ENCODE data around the gene EIF1. TPM values are rescaled to one million over a fixed set of nuclear protein-coding genes. Genes with fewer than 3 reads are reported as not detected.

Gene EIF1
- total RNA-seq, 4 donors from 2014 or later: 211 to 299 (median 249) TPM

DNA sequence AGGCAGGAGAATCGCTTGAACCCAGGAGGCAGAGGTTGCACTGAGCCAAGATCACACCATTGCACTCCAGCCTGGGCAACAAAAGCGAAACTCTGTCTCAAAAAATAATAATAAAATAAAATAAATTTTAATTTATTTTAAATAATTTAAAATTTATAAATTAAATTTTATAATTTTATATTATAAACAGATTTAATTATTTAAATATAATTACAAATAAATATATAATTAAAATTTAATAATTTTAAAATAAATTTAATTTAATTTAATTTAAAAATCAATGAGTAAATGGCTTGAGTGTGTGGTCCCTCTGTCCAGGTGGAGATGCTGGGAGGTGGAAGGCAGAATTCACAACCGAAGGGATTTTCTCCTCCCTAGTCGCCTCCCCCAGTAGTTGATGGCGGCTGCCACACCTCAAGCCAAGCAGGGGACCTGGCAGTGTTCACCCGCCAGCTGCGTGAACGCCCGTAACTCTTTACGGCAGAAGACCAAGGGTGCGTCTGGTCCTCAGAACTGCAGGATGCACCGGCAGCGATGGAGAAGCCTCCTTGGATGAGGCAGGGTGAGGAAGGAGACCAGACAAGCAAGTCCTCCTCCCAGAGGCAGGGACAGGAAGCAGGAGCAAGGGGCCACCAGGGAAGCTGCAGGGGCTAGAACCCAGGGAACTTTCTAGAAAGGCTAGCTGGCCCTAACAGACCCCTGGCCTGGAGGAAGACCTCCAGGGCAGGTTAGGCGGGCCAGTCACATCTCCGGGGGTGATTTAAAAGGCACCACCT lies 41.5 kb upstream of the EIF1 start:
- TF ChIP-seq CTCF (IDR thresholded peaks at IDR 0.05) (no peak), POLR2A (IDR thresholded peaks at IDR 0.05) (no peak)
- DNase-seq (ENCODE audit: low spot score in 2 of 2): no peak
- no peak overlapping the region for H3K4me3 ChIP-seq (ENCODE audit: low read depth, poor library complexity, severe bottlenecking)
- WGBS, 2 donors: 47 to 51% methylated on average over 15 of the region's 15 CpGs
- intact Hi-C loops (cut with DNase I; ENCODE audit: low total_unique reads): loop anchor here (10.0 kb wide), 1 partner anchor 92 kb away; no protein-coding TSS in a partner anchor

DNA sequence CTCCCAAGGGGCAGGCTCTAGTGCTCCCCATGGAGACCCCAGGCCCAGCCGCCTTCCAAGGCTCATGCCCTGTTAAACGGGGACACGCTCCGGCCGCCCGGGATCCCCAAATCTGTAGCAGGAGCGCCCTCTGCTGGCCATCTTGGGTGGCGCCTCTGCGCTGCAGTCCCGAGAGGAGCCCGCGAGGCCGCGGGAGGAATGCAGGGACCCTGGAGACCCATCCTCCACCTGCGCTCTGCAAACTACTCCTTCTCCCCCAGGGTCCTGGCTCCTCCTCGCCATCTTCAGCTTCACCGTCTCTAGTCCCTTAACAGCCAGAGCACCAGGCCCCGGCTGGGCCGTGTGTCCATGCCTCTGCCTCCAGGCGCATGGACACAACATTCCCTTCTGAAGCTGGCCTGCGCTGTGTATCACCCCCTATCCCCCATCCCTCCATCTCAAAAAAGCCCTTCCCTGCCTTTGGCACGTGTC lies 40.7 kb upstream of the EIF1 start:
- TF ChIP-seq POLR2A (IDR thresholded peaks at IDR 0.05) (no peak), CTCF (IDR thresholded peaks at IDR 0.05) (peak in 1 of 3 donors; percentile 95)
- intact Hi-C loops (cut with DNase I; ENCODE audit: low total_unique reads): loop anchor here (10.0 kb wide), 1 partner anchor 93 kb away; no protein-coding TSS in a partner anchor
- H3K4me3 ChIP-seq (ENCODE audit: low read depth, poor library complexity, severe bottlenecking): no peak overlapping the region
- DNase-seq (ENCODE audit: low spot score in 2 of 2): peak; percentile 87 to 98
- WGBS, 2 donors: 0 to 10% methylated on average over 10 to 22 of the region's 22 CpGs

- WGBS, 2 donors: 3 to 6% methylated on average over 24 to 25 of the region's 39 CpGs
- intact Hi-C loops (cut with DNase I; ENCODE audit: low total_unique reads): loop anchor here (10.0 kb wide), 1 partner anchor 94 kb away; no protein-coding TSS in a partner anchor
- DNase-seq (ENCODE audit: low spot score in 2 of 2): peak; percentile 82 to 97
- TF ChIP-seq CTCF (IDR thresholded peaks at IDR 0.05): peak in 1 of 3 donors; percentile 78
- no peak for TF ChIP-seq POLR2A (IDR thresholded peaks at IDR 0.05)
- no peak overlapping the region for H3K4me3 ChIP-seq (ENCODE audit: low read depth, poor library complexity, severe bottlenecking)
These were observed 40.1 kb upstream of the EIF1 start for GRCh38 chr17:41648411-41649195.

DNA sequence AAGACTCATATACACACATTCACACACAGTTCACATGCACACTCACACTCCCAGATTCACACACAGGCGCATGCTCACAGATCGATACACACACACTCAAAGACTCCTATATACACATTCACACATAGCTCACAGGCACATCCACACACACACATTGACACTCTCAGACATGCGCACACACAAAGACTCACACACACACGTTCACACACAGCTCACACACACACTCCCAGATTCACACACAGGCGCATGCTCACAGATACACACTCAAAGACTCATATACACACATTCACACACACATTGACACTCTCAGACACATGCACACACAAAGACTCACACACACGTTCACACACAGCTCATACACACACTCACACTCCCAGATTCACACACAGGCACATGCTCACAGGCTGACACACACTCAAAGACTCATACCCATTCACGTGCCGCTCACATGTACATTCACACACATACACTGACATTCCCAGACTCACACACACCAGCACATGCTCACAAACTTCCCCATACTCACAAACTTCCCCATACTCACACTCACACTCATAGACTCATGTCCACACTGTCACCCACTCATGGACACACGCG lies 38.7 kb upstream of the EIF1 start:
- 86 to 88% methylated on average over 10 of the region's 10 CpGs for WGBS, 2 donors
- peak in 1 of 3 donors; percentile 46 for TF ChIP-seq CTCF (IDR thresholded peaks at IDR 0.05)
- no peak for TF ChIP-seq POLR2A (IDR thresholded peaks at IDR 0.05)
- intact Hi-C loops (cut with DNase I; ENCODE audit: low total_unique reads): loop anchor here (10.0 kb wide), 1 partner anchor 95 kb away; no protein-coding TSS in a partner anchor
- no peak for DNase-seq (ENCODE audit: low spot score in 2 of 2)
- H3K4me3 ChIP-seq (ENCODE audit: low read depth, poor library complexity, severe bottlenecking): no peak overlapping the region

DNA sequence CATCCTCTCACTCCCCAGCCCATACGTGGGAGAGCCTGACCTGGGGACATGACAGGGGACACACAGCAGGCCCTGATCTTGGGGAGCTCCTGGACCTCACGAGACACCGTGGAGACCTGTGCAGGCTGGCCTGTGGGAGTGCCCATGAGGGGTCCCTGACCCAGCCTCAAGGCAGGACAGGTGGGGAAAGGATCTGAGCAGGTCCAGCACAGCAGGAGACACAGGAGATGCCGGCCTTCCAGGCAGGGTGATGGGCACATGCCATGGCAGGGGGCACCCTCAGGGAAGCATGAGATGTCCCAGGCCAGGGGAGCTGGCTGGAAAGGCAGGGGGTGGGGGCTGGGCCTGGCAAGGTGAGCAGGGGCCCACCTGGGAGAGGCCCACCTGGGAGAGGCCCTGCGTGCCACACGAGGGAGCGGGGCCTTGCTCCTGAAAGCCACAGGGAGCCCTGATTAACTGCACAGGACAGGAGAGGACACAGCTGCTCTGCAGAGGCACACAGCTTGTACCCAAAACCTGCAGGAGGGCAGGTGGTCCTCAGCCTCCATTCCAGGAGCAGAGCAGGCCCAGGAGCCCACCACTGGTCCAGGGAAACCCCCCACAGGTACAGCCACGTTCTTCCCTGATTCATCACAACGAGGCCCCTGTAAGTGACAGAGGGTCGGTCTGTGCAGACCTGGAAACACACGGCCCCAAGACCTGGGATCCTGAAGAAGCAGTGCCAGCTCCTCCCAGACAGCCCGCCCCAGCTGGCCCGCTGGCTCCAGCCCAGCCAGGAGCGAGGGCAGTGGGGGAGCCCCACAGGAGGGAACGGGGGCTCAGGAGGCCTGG lies 37.7 kb upstream of the EIF1 start:
- TF ChIP-seq POLR2A (IDR thresholded peaks at IDR 0.05): no peak
- TF ChIP-seq CTCF (IDR thresholded peaks at IDR 0.05): no peak
- 65 to 78% methylated on average over 6 to 8 of the region's 15 CpGs for WGBS, 2 donors
- no peak for DNase-seq (ENCODE audit: low spot score in 2 of 2)
- intact Hi-C loops (cut with DNase I; ENCODE audit: low total_unique reads): no loop called here
- H3K4me3 ChIP-seq (ENCODE audit: low read depth, poor library complexity, severe bottlenecking): no peak overlapping the region

Measured in lower leg skin (tissue), 4 donors.